Spleen (tissue), 11 donors: Measurements from ENCODE around the gene RAG2. TPM values are rescaled to one million over a fixed set of nuclear protein-coding genes. Genes with fewer than 3 reads are reported as not detected.

Experiments used
- DNase-seq: peaks from one replicate; pipeline ENCODE4 v3.0.0-alpha.2; 2020
- H3K27ac ChIP-seq, 8 donors: fragments of 200-600 bp; sonication (generic) in 7 of 8; 1 replicate in 4 of 8; 2 replicates in 4 of 8; pipeline versions ENCODE4 v1.5.0 to v1.8.0; 2016 to 2021; ENCODE audit warnings: inconsistent platforms in 4 of 8, mild to moderate bottlenecking in 4 of 8, moderate library complexity in 1 of 8
- H3K27me3 ChIP-seq, 7 donors: fragments of 200-600 bp; sonication (generic) in 6 of 7; replicated peaks in 1 of 7; 1 replicate in 4 of 7; 2 replicates in 3 of 7; pipeline versions ENCODE4 v1.5.0 to v1.8.0; 2016 to 2021; ENCODE audit warnings: inconsistent platforms in 3 of 7, mild to moderate bottlenecking in 1 of 7
- H3K36me3 ChIP-seq, 6 donors: fragments of 200-600 bp; sonication (generic) in 5 of 6; 1 replicate in 4 of 6; 2 replicates in 2 of 6; pipeline versions ENCODE4 v1.5.0 to v1.8.0; 2016 to 2021; ENCODE audit warnings: inconsistent platforms in 2 of 6
- H3K4me1 ChIP-seq, 6 donors: fragments of 200-600 bp; sonication (generic) in 5 of 6; 1 replicate in 3 of 6; 2 replicates in 3 of 6; pipeline versions ENCODE4 v1.5.0 to v1.8.0; 2016 to 2021; ENCODE audit warnings: inconsistent platforms in 3 of 6
- H3K4me3 ChIP-seq, 8 donors: fragments of 200-600 bp; sonication (generic) in 7 of 8; 1 replicate in 4 of 8; 2 replicates in 4 of 8; pipeline versions ENCODE4 v1.5.0 to v1.8.0; 2016 to 2021; ENCODE audit warnings: inconsistent platforms in 4 of 8, mild to moderate bottlenecking in 4 of 8, moderate library complexity in 2 of 8
- H3K9me3 ChIP-seq, 8 donors: fragments of 200-600 bp; sonication (generic) in 7 of 8; 1 replicate in 4 of 8; 2 replicates in 4 of 8; pipeline versions ENCODE4 v1.5.0 to v1.8.0; 2016 to 2021; ENCODE audit warnings: inconsistent platforms in 4 of 8
- POLR2A ChIP-seq, 3 donors: fragments of 450-650 bp; IDR thresholded peaks; one replicate each; pipeline ENCODE4 v1.5.1; 2017; ENCODE audit warnings: antibody characterized with exemption in 3 of 3, mild to moderate bottlenecking in 1 of 3
- POLR2AphosphoS5 ChIP-seq, 3 donors: sonication (generic); formaldehyde crosslinking; IDR thresholded peaks; one replicate each; pipeline ENCODE4 v1.5.1; 2017; ENCODE audit warnings: antibody characterized with exemption in 3 of 3
- WGBS, 5 donors: extraction: QIAGEN DNeasy Blood & Tissue Kit in 3 of 5; methylation state at CpG; one replicate each; pipeline versions ENCODE4 v1.1.5 to v1.1.7; 2013 to 2018; 5-methylcytosine and 5-hydroxymethylcytosine counted together
- intact Hi-C: fragments of 100-400 bp; cut with DNase I; formaldehyde crosslinking; loops from one replicate; pipeline ENCODE4 v1.15.0; 2023; ENCODE audit warnings: low total_unique reads
- polyA plus RNA-seq, 3 donors: library from polyadenylated mRNA; stranded (reverse); fragments of 200-250 nt; gene quantifications; one replicate each; pipeline ENCODE4 v1.2.1, GENCODE V29; 2013
- total RNA-seq, 7 donors: library from RNA; depleted of rRNA in 3 of 7; stranded (reverse); fragments of >200 nt in 3 of 7; fragmentation: NEBNext Ultra II Directional in 4 of 7; extraction: Animal tissue kit (Norgen Biotek cat#: 25700) in 4 of 7; gene quantifications; one replicate each; pipeline versions ENCODE4 v1.1.0 to v1.2.1, GENCODE V29; 2016 to 2021
- TF ChIP-seq, protein P1 (sequence below), 11 experiments: fragments of 200-600 bp in 7 of 11; fragments of 450-650 bp in 4 of 11; sonication (generic) in 4 of 11; IDR thresholded peaks in 8 of 11; conservative IDR thresholded peaks in 3 of 11; 1 replicate in 7 of 11; 2 replicates in 4 of 11; pipeline versions ENCODE4 v1.4.0 to v1.8.0; 2016 to 2021; ENCODE audit warnings: antibody characterized with exemption in 11 of 11, inconsistent platforms in 4 of 11, mild to moderate bottlenecking in 1 of 11
- donor health status: healthy with polysubstance abuse.
- donor health status: DM: no; HTN: no; CAD: no; lungs with moderate emphysema.
- donor health status: DM: no; HTN: no; CAD: no.
- donor health status: Bipolar disorder and iron deficiency.
- donor health status: healthy.
- donor health status: DM: no; HTN: no; CAD: no.
- donor health status: DM: yes; HTN: yes; CAD: no.

Gene RAG2
- total and polyA plus RNA-seq, 10 donors: not detected

DNA sequence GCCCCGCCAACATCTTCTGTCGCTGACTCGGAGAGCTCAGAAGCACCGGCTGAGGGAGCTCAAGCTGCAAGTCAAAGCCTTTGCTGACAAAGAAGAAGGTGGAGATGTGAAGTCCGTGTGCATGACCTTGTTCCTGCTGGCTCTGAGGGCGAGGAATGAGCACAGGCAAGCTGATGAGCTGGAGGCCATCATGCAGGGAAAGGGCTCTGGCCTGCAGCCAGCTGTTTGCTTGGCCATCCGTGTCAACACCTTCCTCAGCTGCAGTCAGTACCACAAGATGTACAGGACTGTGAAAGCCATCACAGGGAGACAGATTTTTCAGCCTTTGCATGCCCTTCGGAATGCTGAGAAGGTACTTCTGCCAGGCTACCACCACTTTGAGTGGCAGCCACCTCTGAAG, 23.6 kb downstream of the RAG2 start:
- Histone ChIP-seq H3K36me3 (peaks cover 0 to 23% (median 2%) of the 10 kb centered on the region in 6 donors), H3K27ac (no peak overlapping the region), H3K9me3 (no peaks in the 10 kb centered on the region), H3K27me3 (peaks cover 0 to 17% (median 0%) of the 10 kb centered on the region in 7 donors), H3K4me3 (no peak overlapping the region), H3K4me1 (no peaks in the 10 kb centered on the region)
- WGBS, 5 donors: 80 to 85% (median 82%) methylated on average over 8 of the region's 8 CpGs
- no peak for DNase-seq
- intact Hi-C loops: no loop called here
- no peak for TF ChIP-seq POLR2AphosphoS5 (IDR thresholded peaks at IDR 0.05)
- TF ChIP-seq, protein P1, sequence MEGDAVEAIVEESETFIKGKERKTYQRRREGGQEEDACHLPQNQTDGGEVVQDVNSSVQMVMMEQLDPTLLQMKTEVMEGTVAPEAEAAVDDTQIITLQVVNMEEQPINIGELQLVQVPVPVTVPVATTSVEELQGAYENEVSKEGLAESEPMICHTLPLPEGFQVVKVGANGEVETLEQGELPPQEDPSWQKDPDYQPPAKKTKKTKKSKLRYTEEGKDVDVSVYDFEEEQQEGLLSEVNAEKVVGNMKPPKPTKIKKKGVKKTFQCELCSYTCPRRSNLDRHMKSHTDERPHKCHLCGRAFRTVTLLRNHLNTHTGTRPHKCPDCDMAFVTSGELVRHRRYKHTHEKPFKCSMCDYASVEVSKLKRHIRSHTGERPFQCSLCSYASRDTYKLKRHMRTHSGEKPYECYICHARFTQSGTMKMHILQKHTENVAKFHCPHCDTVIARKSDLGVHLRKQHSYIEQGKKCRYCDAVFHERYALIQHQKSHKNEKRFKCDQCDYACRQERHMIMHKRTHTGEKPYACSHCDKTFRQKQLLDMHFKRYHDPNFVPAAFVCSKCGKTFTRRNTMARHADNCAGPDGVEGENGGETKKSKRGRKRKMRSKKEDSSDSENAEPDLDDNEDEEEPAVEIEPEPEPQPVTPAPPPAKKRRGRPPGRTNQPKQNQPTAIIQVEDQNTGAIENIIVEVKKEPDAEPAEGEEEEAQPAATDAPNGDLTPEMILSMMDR (IDR thresholded peaks at IDR 0.05 in 8 of 11, conservative IDR thresholded peaks at IDR 0.05 in 3 of 11): no peak

DNA sequence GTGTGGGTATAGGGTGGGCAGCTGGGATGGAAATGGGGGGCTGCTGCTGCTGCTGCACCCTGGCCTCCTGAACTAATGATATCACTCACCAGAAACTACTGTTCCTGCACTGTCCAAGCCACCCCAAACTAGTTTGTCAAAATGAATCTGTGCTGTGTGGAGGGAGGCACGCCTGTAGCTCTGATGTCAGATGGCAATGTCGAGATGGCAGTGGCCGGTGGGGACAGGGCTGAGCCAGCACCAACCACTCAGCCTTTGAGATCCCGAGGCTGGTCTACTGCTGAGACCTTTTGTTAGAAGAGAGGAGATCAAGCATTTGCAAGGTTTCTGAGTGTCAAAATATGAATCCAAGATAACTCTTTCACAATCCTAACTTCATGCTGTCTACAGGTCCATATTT, 28.9 kb downstream of the RAG2 start:
- Histone ChIP-seq H3K36me3 (peaks cover 0 to 8% (median 0%) of the 10 kb centered on the region in 6 donors), H3K4me3 (no peak overlapping the region), H3K27me3 (peaks cover 0 to 25% (median 0%) of the 10 kb centered on the region in 7 donors), H3K4me1 (peaks cover 0 to 7% (median 3%) of the 10 kb centered on the region in 6 donors), H3K9me3 (no peaks in the 10 kb centered on the region), H3K27ac (no peak overlapping the region)
- DNase-seq: no peak
- intact Hi-C loops: loop anchor here (10.0 kb wide), 1 partner anchor 106 kb away; no protein-coding TSS in a partner anchor
- 54 to 82% (median 64%) methylated on average over 4 of the region's 4 CpGs for WGBS, 5 donors
- TF ChIP-seq POLR2AphosphoS5 (IDR thresholded peaks at IDR 0.05) (no peak), POLR2A (IDR thresholded peaks at IDR 0.05) (no peak)
- TF ChIP-seq, protein P1 (IDR thresholded peaks at IDR 0.05 in 8 of 11, conservative IDR thresholded peaks at IDR 0.05 in 3 of 11): no peak

DNA sequence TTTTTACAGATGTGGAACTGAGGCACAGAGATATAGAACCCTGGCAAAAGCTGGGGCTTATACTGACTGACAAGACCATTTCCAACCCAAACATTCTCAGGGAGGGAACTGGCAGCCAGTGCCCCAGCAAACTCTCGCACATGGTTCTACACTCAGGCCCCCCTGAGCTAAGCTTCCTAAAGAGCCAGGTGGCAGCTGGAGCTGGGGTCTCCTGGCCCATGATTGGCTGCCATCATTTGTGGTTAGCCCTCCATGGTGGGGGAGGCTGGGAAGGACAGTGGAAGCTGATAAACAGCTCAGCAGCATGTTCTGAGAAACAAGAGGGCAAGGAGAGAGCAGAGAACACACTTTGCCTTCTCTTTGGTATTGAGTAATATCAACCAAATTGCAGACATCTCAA, 30.3 kb downstream of the RAG2 start, which contains the start of gene RAG1:
TSS of gene RAG1 (plus strand) at position 314 of the 400 bp plus-strand sequence. CDS start 5,298 bp downstream, outside the sequence.
- no peak for DNase-seq
- Histone ChIP-seq H3K36me3 (no peaks in the 10 kb centered on the region), H3K4me1 (peaks cover 0 to 7% (median 3%) of the 10 kb centered on the region in 6 donors), H3K27ac (no peak within 1 kb of the TSS), H3K27me3 (peaks cover 0 to 20% (median 0%) of the 10 kb centered on the region in 7 donors), H3K4me3 (no peak within 1 kb of the TSS), H3K9me3 (no peaks in the 10 kb centered on the region)
- whole genome bisulfite sequencing, 5 donors: 50 to 85% (median 73%) methylated on average over 1 of the region's 1 CpG
- intact Hi-C loops: loop anchor here (10.0 kb wide), 1 partner anchor 107 kb away; no protein-coding TSS in a partner anchor
- TF ChIP-seq POLR2A (IDR thresholded peaks at IDR 0.05) (no peak), POLR2AphosphoS5 (IDR thresholded peaks at IDR 0.05) (no peak)
- TF ChIP-seq, protein P1 (IDR thresholded peaks at IDR 0.05 in 8 of 11, conservative IDR thresholded peaks at IDR 0.05 in 3 of 11): no peak

DNA sequence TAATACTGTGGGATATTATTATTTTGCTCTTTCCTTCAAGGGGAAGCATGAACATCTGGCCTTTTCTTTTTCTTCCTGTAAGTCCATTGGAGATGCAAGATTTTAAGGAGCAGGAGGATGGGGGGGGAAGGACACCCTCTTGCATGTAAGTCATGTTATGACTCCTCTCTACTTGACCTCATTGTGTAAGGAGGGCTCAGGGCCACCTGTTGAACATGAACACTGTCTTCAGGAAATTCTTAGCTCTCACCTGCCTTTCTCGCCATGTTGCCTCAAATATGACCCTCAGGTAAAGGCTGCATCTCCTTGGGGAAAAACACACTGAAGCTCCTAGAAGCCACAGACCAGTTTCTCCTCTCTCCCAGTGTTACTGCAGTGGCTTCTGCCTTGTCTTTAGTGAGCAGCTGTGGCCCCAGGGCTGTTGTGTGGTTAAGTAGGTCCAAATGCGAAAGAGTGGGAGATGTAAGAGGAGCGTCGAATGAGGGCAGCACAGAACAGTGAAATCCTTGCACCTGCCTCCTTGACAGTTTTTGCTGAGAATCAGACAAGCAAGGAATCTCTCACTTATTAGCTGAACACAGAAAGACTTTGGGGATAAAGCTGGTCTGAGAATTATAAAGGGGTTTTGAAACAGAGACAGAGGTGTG, 31.5 kb downstream of the RAG2 start:
- Histone ChIP-seq H3K4me3 (no peak overlapping the region), H3K4me1 (peaks cover 0 to 7% (median 3%) of the 10 kb centered on the region in 6 donors), H3K27ac (no peak overlapping the region), H3K36me3 (no peaks in the 10 kb centered on the region), H3K9me3 (no peaks in the 10 kb centered on the region), H3K27me3 (peaks cover 0 to 17% (median 0%) of the 10 kb centered on the region in 7 donors)
- intact Hi-C loops: loop anchor here (10.0 kb wide), 1 partner anchor 108 kb away; no protein-coding TSS in a partner anchor
- WGBS, 5 donors: 62 to 89% (median 71%) methylated on average over 4 of the region's 4 CpGs
- DNase-seq: no peak
- TF ChIP-seq, protein P1 (IDR thresholded peaks at IDR 0.05 in 8 of 11, conservative IDR thresholded peaks at IDR 0.05 in 3 of 11): no peak
- TF ChIP-seq POLR2A (IDR thresholded peaks at IDR 0.05) (no peak), POLR2AphosphoS5 (IDR thresholded peaks at IDR 0.05) (no peak)
